ENCODE results near the gene IGFBP2.

Gene IGFBP2

DNA sequence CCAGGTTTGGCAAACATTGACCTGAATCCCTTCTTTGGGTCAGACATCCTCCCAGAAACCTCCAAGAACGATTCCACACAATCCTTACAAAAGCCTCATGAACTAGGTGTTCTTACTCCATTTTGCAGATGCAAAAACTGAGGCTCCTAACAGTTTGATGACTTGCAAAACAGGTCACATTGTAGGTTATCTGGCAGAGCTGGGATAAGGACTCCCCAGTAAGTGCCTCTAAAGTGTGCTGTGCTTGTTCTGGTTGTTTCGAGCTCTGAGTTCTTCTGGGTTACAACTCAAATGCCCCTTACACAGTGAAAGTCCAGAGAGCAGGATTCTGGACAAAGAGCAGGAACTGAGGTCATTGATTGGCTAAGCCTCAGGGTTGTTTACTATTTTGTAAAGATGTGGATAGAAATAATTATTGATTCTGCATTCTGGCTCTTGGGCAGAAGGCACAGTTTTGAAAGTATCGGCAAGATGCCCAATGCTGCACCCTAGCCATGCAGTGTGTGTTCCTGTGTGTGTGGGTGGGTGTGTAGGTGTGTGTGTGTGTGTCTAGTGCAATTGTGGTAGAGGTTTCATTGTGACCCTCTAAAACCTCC lies 17.0 kb upstream of the IGFBP2 start:
- DNase-seq = no peak

GRCh38 chr2:216617159-216617815 lies 15.9 kb upstream of the IGFBP2 start:
- DNase-seq = no peak

DNA sequence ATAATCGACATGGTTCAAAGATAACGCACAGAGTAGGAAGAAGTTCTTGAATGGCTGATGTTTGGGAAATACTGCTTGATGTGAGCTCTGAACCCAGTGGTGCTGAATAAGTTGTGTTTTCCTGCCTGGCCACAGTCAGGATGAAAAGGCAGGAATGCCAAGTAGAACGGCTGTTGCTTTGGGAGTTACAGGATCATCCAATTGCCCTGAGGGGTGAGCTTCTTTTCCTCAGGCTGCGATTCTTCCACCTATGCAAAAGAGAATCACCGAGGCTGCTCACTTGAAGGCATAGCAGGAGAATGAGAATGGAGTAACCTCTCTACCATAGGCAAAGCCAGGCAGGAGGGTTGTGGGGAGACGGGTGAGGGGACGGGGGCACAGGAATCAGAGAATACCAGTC lies 14.4 kb upstream of the IGFBP2 start:
- DNase-seq = no peak

DNA sequence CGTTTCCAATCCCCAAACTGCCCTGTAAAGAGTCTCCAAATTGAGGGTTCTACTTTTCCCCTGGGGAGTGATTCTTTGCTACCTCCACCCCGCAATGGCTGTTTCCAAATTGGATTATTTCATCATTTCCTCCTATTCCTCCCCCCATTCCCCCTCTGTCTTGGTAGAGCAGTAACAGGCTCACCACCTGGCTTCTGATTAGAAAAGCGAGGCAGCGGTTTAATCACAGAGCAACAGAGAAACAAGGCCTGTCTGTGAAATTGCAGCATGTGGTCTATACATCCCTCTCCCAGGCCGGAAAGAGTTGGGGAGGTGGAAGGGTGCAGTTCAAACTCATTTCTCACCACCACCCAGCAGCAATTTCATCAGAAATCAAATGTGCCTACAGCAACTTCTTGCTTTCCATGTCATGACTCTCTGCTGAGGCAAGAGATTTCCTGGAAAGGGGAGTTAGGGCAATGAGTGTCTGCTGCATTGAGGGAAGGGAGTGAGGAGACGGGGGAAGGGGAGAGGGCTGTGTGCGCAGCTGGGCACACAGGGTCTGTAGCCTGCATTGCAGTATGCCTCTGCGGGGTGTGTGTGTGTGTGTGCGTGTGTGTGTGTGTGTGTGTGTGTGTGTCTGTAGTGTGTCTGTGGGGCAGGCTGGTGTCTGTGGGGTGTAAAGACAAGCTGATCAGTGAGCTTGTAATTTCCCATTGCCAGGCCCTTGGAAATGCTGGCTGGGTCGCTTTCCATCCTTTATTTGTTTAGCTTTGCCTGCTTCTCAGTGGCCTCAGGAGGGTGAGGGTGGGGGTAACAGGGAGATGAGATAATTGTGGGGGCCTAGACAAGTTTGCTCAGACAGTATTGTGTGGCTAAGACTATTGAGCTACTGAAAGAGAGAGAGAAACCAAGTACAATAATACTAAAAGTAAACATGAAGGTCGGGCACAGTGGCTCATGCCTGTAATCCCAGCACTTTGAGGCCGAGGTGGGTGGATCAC lies 13.5 kb upstream of the IGFBP2 start:
- DNase-seq = no peak

GRCh38 chr2:216620786-216621185 lies 12.4 kb upstream of the IGFBP2 start:
- DNase-seq = no peak

- no peak for DNase-seq
Observed at GRCh38 chr2:216621292-216621691, 11.9 kb upstream of the IGFBP2 start.

DNA sequence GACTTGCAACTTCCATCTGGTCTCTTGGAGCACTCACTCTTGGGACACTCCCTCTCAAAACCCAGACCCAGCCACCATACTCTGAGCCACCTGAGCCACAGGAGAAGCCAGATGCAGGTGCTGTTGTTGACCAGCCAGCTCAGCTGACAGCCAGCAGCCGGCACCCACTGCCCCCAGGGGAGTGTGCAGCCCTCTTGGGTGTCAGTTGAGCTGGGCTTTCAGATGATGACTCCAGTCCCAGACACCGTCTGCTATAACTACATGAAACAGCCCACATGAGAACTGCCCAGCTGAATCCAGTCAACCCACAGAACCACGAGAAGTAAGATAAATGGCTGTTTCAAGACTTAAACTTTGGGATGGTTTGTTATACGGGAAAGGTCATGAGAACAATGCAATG lies 10.7 kb upstream of the IGFBP2 start:
- DNase-seq = no peak

DNA sequence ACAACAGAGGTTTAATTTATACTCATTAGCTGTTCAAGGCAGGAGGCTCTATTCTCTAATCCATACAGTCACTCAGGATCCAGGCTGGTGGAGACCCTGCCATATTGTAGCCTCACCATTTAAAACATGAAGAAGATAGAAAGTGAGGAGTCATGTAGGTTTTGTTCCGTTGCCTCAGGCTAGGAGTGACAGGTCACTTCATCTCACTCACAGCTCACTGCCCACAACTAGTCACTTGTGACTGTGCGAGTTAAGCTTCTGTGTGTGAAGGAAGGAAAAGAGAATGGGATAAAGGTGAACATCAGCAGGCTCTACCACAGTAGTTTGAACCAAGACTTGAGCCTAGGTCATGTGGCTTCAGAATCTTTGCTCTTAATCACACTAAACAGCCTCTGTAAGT lies 9.0 kb upstream of the IGFBP2 start:
- no peak for DNase-seq

DNA sequence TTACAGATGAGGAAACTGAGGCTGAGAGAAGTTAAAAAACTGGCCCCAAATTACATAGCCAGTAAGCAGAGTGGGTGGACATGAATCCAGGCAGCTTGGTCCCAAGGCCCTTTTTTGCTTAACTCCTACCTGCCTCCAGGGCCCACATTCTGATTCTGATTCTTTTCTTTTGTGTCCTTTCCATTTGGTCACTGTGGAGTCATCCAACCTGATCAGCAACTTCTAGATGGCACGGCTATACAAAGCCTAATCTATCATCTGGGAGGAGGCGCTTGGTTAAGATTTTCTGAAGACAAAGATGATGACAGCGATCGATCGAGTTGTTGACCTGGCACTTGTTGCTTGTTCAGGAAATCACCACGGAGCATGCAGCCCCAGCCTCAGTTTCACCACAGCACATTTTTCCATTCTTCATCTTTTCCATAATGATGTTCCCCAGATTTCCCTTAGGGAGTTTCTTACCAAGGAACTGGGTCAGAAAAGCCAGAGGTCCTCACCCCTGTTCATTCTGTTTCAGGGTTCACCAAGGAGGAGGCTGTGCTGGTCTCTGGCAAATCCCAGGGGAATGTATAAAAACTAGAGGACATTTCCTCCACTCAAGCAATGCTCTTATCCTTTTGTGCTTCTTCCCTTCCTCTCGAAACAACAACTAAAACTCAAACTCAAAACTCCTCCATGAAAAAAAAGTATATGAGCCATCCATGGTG lies 6.9 kb upstream of the IGFBP2 start:
- DNase-seq = no peak

DNA sequence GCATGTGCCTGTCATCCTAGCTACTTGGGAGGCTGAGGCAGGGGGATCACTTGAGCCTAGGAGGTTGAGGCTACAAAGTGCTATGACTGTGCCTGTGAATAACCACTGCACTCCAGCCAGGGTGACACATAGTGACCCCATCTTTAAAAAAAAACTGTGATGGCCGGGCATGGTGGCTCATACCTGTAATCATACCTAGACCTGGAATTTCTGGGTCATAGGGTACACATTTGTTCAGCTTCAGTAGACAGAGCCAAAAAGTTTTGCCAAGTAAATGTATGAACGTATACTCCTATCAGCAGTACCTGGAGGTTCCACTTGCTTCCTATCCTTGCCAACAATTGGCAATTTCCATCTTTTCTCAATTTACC lies 6.4 kb upstream of the IGFBP2 start:
- DNase-seq = no peak

- DNase-seq = no peak
Observed at GRCh38 chr2:216629784-216630183, 3.4 kb upstream of the IGFBP2 start.

- no peak for DNase-seq
Observed at GRCh38 chr2:216632346-216632951, 771 bp upstream of the IGFBP2 start.

GRCh38 chr2:216633616-216634369 lies 573 bp downstream of the IGFBP2 start:
- no peak for DNase-seq

DNA sequence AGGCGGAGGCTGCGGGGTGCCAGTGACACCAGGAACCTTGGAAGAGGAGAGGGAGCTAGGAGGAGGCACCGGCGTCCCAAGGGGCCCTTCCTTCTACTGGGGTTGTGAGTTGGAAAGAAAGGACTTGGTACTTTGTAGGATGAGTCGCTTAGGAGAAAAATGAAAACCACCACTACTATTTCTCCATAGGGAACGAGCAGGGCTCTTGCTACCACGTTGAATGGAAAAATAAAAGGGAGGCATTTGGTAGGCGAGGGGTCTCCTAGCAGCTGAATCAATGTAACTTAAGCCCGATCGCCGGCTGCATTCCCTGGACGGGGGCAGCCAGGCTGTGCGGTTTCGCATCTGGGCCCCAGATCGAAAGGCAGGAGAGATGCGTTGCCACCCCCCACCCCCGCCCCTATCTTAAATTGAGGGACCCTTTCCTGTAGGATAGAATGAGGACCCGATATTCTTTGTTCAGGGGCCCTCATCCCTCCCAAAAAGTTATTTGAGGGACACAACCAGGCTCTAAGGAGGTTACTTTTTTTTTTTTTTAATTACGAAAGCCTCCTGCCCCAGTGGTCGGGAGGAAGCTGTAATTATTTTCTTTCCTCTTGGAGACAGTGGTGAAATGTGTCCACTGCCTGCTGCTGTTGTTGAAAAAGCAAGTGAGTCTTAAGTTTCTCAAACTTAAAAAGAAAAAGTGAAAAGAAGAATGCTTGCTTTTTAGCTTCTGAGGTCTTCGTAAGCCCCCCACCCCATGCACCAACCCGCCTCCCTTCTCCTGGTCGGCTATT lies 1.3 kb downstream of the IGFBP2 start:
- no peak for DNase-seq

- DNase-seq = no peak
Observed at GRCh38 chr2:216635171-216635570, 2.0 kb downstream of the IGFBP2 start.

- DNase-seq = no peak
Observed at GRCh38 chr2:216635701-216636550, 2.7 kb downstream of the IGFBP2 start.

GRCh38 chr2:216636551-216637450 lies 3.6 kb downstream of the IGFBP2 start:
- DNase-seq = no peak

DNA sequence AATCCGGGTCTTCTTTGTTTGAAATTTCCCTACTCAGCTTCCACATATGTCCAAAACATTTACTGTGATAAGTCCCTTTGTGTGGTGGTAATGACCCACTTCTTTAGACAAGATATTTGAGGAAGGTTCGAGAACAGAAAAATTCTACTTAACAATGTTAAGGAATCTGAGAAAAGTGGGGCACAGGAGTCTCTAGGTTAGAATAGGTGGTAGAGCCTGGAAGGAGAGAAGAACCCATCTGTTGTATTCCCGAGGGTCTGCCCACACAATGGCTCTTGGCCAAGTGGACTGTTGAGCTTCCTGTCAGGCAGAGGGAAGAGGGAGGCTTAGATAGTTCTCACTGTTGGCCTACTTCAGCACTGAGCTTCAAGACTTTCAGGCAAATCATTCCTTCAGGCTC lies 4.3 kb downstream of the IGFBP2 start:
- DNase-seq = no peak

DNA sequence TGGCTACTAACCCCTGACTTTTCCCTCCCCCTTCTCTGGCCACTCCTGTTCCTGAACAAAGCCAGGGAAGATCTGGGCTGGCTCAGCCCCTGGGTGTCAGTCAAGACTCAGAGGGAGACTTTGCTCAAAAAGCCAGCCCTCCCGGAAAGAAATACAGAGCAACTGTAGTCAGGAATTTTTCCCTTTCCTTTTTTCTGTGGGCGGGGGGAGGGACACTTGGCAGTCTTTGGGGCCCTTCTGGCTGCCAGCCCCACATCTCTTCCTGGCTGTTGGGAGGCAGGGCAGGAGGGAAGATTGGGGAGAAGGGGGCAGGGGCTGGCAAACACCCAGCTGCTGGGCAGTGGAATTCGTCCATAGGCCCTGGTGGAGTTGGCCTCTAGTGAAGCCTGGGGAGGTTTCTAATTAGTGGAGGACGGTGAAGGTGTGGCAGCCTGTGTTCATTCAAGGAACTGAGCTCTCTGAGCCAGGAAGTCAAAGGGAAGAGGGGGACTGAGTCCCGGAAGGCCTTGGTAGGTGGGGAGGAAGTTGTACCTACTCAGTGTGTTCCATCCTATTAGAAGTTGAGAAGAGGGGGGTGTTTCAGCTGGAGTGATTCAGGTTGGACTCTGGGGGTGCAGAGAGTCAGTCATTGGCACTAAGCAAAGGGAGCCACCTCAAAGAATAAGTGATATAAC lies 10.9 kb downstream of the IGFBP2 start:
- DNase-seq = no peak

All from NCI-H187 treated with DMSO at 0.1 percent for 48 hours (cell line).